SIG-M5 treated with dmso at 0.1 percent for 504 hours (cell line): ENCODE data around the gene ESRRB.

Source experiments
- DNase-seq: peaks from one replicate; lab custom pipeline; 2025; ENCODE audit not compliant: unreplicated experiment; lab: John Stamatoyannopoulos, UW

Gene ESRRB

GRCh38 chr14:76405627-76406026 lies 29.7 kb downstream of the ESRRB start:
- DNase-seq = no peak

DNA sequence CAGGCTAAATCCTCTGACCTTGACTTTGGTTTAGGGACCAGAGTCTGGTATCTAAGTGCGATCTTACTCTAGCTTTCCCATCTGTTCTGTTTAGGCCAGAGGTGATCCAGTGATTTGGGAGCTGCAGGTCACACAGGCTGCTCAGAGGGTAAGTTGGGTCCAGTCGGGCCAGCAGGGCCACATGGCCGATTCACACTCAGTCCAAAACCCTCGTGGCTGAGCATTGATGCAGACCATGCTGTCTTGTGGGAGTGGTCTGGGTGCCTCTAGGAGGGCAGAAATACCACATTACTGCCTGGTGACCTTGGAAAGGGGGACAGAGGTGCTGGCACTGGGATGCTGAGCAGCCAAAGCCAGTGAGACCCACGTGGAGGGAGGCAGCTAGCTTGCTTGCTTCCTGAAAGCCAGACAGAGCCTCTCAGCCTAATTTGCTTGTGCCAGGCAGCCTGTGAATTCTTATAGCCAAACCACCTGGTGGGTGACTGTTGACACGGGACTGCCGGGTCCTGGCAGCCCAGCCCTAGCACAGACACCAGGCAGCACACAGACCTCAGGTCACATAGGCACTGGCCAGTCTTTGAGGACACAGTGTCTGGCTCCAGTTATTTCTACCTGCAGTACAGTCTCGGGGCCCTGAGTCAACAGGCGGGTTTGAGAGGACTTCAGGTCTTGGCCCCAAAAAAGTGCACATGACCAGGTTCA lies 31.7 kb downstream of the ESRRB start:
- DNase-seq = no peak

GRCh38 chr14:76408877-76409276 lies 32.9 kb downstream of the ESRRB start:
- DNase-seq = no peak

DNA sequence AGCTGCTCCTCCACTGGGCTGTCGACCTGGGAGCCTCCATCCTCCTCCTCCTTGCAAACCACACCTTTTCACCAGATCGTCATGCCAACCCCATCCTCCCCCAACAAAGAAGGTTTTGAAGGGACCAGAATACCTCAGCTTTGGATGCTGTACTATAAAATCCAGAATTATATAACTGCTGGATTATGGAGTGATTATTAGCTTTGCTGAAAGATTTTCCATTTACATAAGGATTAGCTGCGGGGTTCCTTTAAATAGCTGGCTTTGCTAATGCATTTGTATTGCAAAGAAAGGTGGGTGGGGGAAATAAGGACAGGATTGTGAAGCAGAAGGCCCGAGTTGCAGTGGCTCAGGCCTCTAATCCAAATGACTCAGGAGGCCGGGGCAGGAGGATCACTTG lies 36.6 kb downstream of the ESRRB start:
- no peak for DNase-seq

GRCh38 chr14:76413106-76413961 lies 37.4 kb downstream of the ESRRB start:
- DNase-seq = no peak

GRCh38 chr14:76413962-76414600 lies 38.1 kb downstream of the ESRRB start:
- no peak for DNase-seq

DNA sequence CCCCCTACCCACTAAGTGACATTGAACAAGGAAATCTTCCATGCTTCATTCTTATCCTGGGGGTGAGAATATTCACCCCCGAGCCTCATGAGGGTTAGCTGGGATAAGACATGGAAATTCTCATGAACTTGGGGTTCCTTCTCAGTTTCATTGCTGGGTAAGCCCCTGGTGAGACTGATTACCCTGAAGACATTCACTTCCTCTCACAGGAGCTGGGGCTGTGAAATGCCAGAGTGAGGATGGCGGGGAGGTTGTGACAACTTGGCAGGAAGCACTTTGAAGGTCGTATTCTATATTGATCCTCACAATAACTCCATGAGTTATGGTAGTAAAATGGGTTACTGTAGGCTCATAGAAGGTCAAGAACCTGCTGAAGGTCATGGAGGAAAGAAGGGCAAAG lies 43.5 kb downstream of the ESRRB start:
- DNase-seq = peak; percentile 1

DNA sequence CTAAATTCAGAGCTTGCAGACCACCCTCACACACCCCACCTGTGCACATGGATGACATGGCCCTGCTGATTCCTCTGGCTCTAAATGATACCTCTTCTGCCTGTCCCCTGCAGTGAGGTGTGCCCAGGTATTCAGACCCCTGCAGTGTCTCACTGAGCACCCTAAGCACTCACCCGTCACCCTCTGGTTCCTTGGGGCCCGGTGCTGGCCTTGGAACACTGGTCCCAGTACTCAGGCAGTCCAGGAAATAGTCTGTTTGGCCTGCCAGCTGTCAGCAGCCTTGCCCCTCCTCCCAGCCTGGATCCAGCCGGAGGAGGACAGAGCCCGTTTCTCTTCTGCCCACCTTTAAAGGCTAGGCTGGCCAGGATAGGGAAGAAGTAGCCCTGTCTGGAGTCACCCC lies 44.9 kb downstream of the ESRRB start:
- DNase-seq = no peak

DNA sequence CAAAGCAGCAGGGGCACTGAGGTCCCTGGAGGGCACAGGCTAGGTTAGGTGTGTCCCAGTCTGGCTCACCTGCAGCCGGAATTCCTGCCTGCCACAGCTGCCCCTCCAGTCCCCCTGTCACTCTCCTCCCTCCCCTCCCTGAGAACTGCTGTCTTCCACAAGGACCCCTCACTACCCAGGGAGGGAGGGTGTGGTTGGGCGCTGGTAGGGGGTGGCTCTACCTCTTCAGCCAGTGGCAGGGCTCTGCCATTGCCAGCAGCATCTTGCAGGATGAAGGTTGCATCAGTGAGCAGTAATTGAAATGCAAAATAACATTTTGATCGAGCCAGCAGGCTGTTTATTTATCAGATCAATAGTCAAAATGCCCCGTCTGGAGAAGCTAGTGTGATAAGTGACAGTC lies 45.7 kb downstream of the ESRRB start:
- DNase-seq = no peak

- DNase-seq = no peak
Observed at GRCh38 chr14:76422662-76423061, 46.7 kb downstream of the ESRRB start.

GRCh38 chr14:76423534-76423933 lies 47.6 kb downstream of the ESRRB start:
- DNase-seq = no peak

DNA sequence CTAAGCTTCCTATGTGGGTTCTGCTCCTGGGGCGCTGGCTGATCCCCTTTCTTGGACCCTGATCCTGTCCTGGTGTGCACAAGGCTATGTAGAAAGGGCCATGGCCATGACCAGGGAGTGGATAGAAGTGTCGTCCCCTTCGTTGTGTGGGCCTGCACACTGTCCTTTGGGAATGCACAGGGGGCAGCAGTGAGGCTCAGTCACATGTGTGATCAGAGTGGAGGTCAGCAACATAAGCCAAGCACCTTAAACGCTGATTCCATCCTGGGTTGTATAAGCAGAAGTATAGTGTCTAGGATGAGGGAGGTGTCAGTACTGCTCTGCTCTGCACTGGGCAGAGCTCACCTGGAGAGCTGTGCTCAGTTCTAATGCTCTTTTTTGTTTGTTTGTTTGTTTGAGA lies 48.4 kb downstream of the ESRRB start:
- DNase-seq = no peak

- DNase-seq = no peak
Observed at GRCh38 chr14:76426161-76426696, 50.3 kb downstream of the ESRRB start.

- DNase-seq = no peak
Observed at GRCh38 chr14:76428611-76429010, 52.7 kb downstream of the ESRRB start.

- DNase-seq = no peak
Observed at GRCh38 chr14:76430017-76430416, 54.1 kb downstream of the ESRRB start.

DNA sequence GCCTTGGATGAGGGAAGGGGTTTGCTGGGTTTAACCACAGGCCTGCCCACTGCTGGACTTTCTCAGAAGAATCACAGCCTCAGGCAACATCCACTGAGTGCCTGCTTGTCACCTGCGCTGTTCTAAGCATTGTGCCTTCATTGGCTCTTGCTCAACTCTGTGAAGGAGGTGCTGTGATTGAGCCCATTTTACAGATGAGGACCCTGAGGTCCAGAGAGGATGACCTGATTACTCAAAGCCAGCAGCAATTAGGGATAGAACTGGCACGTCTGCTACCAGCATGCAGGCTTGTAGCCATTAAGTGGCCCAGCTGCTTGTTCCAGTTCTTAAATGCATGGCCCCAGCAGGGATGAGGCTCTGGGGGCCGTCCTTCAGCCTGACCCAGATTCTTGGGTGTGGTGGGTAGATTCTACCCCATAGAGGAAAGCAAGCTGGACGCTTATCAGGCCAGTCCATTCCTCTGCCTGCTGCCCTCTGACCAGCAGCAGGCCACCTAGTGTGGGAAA lies 54.6 kb downstream of the ESRRB start:
- DNase-seq = no peak

- no peak for DNase-seq
Observed at GRCh38 chr14:76431538-76431937, 55.6 kb downstream of the ESRRB start.

DNA sequence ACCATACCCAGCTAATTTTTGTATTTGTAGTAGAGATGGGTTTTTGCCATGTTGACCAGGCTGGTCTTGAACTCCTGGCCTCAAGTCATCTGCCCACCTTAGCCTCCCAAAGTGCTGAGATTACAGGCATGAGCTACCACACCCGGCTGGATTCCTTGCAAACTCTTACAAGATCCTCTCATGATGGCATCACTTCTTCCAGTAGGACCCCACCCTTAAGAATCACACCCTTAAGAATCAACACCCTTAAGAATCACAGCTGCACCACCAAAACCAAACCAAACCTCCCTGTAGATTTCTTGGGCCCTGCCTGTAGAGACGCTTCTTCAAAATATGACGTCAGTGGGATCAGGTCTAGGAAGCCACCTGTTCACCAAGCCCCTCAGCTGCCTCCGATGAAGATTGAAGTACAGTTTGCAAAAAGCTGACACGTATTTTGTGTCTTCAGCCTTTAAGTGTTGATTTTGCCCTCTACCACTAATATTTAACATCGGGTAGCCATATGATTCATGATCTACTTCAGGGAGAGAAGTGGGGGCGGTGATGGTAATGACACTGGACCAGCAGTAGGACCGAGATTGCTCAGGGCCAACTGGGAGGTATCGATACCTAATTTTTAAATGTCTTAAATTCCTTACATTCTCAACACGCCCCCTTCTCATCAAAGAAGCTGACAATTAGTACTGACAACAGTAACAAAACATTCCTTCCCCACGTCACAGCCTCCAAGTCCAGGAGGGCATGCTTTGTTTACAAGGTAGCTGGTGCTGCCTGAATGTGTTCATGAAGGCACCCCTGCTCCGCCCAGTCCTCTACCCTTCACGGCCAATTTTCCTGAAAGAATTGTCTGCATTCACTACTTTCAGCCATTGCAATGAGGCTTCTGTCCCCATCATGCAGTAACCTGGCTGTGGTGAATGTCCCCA lies 57.2 kb downstream of the ESRRB start:
- no peak for DNase-seq

DNA sequence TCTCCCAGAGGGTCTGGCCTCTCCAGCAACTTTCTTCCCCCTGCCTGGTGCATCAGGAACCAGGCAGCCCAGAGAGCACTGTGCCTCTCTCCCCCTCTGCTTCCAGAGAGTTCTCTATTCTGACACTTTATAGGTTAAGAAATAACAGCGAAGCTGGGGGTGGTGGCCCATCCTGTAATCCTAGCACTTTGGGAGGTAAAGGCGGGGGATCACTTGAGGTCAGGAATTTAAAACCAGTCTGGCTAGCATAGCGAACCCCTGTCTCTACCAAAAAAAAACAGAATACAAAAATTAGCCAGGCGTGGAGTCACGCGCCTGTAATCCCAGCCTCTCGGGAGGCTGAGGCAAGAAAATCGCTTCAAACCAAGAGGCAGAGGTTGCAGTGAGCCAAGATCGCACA lies 58.3 kb downstream of the ESRRB start:
- no peak for DNase-seq

GRCh38 chr14:76439237-76439775 lies 63.4 kb downstream of the ESRRB start:
- DNase-seq = no peak
